Fibroblast of skin of left biceps (primary cell): ENCODE measurements around the gene MMEL1.

Experiments used
- DNase-seq, 2 experiments: peaks; one replicate each; pipeline ENCODE4 v3.0.0-alpha.2; 2013; ENCODE audit warnings: low read depth in 2 of 2

The MMEL1 gene

DNA sequence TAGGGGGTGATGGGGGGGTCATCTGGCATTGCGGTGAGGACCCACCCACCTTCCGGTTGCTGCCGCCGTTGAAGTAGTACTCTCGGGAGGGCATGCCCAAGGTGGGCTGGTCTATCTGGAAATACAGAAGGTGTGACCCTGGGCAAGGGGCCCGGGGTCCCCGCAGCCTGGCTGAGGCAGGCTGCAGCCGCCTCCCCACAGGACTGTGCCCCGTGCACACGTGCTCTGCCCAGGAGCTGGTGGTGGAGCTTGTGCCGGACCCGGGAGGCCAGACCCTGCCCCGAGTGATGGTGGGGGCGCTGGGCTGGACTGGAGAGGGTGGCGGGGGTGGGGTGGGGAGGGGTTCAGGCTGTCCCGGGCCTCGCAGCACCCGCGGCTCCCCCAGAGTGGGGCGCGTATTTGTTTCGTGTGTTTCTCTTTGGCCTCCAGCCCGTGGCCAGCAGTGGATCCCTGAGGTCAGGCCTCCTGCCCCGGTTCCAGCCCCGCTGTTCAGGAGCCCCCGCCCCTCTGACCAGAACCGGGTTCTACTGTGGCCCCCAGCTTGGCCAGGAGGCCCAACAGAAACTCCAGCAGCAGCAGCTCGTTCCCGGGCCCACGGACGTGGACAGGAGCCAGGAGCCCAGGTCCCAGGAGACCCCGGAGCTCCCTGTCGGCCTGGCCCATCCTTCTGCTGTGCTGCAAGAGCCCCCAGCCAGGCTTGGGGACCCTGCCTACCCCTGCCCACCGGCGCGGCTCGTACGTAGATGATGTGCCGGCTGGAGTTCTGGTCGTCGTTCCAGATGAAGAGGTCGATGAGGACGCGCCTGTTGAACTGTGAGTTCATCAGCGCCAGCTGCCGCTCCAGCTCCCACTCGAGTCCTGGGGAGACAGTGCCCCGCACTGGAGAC lies 27.1 kb downstream of the MMEL1 start:
- DNase-seq = no peak

- DNase-seq = no peak
Observed at GRCh38 chr1:2604844-2605508, 27.8 kb downstream of the MMEL1 start.

- DNase-seq = no peak
Observed at GRCh38 chr1:2604156-2604843, 28.5 kb downstream of the MMEL1 start.

- DNase-seq = no peak
Observed at GRCh38 chr1:2603521-2604155, 29.2 kb downstream of the MMEL1 start.

- DNase-seq = no peak
Observed at GRCh38 chr1:2602866-2603520, 29.8 kb downstream of the MMEL1 start.

DNA sequence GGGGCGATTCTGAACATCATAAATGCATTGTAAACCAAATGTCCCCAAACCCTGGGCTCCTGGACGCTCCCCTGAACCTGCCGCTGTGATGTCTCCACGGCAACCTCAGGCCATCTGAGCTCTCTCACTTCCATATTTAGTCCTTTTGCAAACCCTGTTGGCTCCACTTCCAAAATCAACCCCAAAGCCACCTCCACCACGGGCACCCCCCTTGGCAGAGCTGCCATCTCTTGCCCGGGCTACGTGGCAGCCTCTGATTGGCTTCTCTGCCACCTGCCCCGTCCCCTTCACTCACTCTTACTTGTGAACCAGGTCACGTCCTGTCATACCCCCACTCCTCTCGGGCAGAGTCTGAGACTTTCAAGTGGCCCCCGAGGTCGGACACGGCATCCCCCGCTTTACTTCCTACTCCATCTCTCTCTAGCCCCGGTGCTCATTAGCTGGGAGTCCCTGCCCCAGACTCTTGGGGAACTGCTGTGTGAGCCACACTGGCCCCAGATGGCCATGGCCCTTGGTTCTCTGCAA lies 30.4 kb downstream of the MMEL1 start:
- no peak for DNase-seq

DNA sequence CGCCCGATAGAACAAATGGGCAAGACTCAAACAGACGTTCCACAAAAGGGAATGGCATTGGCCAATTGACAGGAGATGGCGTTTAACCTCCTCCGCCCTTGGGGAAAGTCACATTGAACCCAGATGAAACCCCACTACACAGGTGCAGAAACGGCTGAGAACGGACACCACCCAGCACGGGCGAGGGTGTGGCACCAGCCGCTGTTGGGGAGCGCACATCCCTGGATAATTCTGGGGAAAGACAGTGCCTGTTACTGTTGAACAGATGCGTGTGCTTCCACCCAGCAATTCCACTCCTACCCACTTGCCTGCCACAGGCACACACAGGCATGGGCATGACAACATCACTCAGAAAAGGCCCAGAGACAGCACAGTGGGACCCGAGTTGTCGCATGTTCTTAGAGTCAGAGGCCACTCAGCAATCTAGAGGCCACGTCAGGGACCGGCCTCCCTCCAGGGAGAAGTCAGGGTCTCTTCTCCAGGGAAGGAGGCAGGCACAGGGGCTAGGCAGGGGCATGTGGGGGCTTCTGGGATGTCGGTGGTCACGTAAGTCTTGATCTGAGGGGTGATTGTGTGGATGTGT lies 31.0 kb downstream of the MMEL1 start:
- no peak for DNase-seq

- no peak for DNase-seq
Observed at GRCh38 chr1:2598329-2598931, 34.4 kb downstream of the MMEL1 start.

GRCh38 chr1:2597441-2598328 lies 35.1 kb downstream of the MMEL1 start:
- no peak for DNase-seq

GRCh38 chr1:2596530-2597333 lies 36.1 kb downstream of the MMEL1 start:
- DNase-seq = no peak

DNA sequence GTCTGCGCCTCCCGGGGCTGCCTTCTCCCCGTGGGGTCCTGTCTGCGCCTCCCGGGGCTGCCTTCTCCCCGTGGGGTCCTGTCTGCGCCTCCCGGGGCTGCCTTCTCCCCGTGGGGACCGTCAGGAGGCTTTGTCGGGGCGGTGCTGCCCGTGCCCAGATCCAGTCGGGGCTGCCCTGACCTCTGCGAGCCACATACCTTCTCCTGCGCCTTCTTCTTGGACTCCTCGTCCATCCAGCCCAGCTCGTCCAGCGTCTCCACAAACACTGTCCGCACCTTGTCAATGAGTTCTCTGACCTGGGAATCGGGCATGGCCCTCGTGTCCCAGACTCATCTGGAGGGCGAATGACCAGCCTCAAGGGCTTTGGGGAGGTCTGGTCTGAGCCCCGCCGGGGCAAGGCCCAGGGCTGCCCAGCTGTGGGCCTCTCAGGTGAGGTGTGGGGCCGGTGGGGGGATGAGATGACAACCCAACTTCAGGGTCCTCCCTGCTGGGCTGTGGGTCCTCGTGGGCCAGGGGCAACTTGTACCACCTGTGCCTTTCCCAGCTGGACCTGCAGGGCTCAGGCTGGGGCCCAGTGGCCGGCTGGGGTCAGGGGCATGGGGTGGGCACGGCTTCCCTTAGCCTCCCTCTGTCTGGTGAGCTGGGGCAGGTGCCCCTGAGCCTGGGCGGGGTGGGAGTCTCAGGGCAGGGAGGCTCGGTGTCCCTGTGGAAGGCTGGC lies 36.8 kb downstream of the MMEL1 start:
- no peak for DNase-seq

GRCh38 chr1:2595261-2595811 lies 37.5 kb downstream of the MMEL1 start:
- no peak for DNase-seq

DNA sequence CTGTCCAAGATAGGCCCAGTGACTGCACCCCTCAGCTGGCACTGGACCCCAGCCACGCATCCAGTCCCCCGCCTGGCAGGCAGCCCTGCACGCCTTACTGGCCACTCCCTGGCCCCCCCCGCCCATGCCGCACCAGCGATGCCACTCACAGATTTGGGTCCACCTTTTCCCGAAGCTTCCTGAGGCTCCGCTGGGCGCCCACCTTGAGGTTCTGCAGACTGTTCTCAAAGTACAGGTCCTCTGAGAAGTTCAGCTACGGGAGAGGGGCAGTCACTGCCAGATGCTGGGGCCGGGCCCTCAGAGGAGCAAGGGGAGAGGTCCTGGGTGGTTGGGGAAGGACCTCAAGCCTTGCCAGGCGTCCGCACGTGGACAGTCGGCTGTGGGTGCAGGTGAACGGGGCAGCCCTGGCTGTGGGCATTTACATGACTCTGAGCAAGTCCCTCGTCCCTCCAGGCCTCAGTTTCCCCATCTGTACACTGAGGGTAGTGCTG lies 38.1 kb downstream of the MMEL1 start:
- no peak for DNase-seq

DNA sequence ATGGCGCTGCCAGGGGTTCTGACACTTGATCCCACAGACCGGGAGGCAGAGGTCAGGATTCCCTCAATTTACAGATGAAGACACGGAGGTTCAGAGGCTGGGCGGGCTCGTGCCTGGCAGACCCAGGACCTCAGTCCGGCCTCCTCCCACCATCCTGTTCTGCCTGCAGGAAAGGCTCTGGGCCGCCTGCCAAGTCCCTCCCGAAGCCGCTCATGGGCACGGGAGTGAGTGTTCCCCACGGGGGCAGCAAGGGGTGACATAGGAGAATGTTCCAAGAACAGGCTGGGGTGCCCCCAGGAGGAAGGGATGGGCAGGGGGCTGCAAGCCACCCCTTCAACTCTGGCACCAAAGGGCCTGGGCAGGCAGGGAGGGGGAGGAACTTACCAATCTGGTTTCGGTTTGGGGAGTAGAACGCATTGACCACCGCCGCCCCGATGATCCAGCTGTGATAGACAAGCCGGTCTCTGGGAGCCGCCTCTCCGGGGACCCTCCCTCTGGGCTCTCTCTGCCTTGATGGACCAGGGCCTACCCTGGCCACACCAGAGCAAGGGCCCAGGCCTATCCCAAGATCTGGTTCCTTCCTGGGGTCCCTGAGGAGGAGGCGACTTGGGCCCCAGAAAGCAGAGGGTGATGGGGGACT lies 38.7 kb downstream of the MMEL1 start:
- DNase-seq = no peak

DNA sequence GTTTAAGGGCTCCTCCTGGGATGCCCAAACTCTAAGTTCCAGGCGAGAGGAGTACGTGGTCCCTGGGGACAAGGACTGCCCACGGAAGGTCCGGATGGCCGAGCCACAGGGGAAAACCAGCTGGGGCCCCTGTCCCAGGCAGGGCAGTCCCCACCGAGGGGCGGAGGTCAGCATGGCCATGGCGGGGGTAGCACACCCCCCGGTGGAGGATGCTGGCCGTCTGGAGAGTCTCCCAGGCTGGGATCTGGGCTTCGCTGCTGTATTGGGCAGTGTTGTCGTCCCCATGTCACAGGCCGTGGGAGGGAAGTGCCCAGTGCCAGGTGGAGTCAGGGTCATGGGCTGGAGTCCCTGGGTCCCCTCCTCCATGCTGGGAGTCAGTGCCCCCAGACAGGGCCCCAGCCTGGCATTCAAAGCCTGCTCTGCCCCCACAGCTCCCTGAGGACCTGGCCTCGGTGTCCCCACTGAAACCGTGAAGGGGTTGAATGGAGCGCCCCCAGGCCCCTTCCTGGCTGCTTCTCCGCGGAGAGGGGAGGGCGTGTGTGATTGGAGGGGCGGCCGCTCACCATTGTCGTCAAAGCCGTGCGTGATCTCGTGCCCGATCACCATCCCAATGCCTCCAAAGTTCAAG lies 39.5 kb downstream of the MMEL1 start:
- DNase-seq = no peak

- no peak for DNase-seq
Observed at GRCh38 chr1:2592672-2593071, 40.1 kb downstream of the MMEL1 start.
